Neural crest cell (in vitro differentiated cells): Measurements from ENCODE around the gene GALNTL6. TPM values are rescaled to one million over a fixed set of nuclear protein-coding genes. Genes with fewer than 3 reads are reported as not detected.

Experiments
- DNase-seq: peaks from one replicate; pipeline ENCODE4 v3.0.0; 2021; ENCODE audit warnings: low read depth, mixed read lengths, low spot score
- H3K27ac Mint-ChIP-seq: one replicate; pipeline ENCODE4 v1.8.0; 2021; ENCODE audit warnings: mild to moderate bottlenecking, mixed read lengths; ENCODE audit not compliant: unreplicated experiment
- H3K27me3 Mint-ChIP-seq: 2 replicates; pipeline ENCODE4 v1.8.0; 2021; ENCODE audit warnings: low read depth, mild to moderate bottlenecking, mixed read lengths
- H3K36me3 Mint-ChIP-seq: 2 replicates; pipeline ENCODE4 v1.8.0; 2021; ENCODE audit warnings: low read depth, mild to moderate bottlenecking, mixed read lengths
- H3K4me1 Mint-ChIP-seq: 2 replicates; pipeline ENCODE4 v1.8.0; 2021; ENCODE audit warnings: mixed read lengths
- H3K4me3 Mint-ChIP-seq: one replicate; pipeline ENCODE4 v1.8.0; 2021; ENCODE audit warnings: mild to moderate bottlenecking, mixed read lengths
- H3K9me3 Mint-ChIP-seq: 2 replicates; pipeline ENCODE4 v1.8.0; 2021; ENCODE audit warnings: mixed read lengths
- CTCF ChIP-seq: fragments of 200-600 bp; sonication (generic); conservative IDR thresholded peaks from 2 replicates; pipeline ENCODE4 v1.5.0; 2021; ENCODE audit warnings: antibody characterized with exemption, mild to moderate bottlenecking
- total RNA-seq: library from RNA; stranded (reverse); gene quantifications from 2 replicates; pipeline ENCODE4 v1.2.1, GENCODE V29; 2021

GALNTL6 gene
- total RNA-seq, 1 donor from 2014 or later: 0.07 TPM

- Mint-ChIP-seq H3K4me1 (peaks cover 4% of the 10 kb centered on the region), H3K27me3 (no peaks in the 10 kb centered on the region), H3K27ac (no peak overlapping the region), H3K9me3 (peaks cover 23% of the 10 kb centered on the region), H3K4me3 (no peak overlapping the region), H3K36me3 (peaks cover 8% of the 10 kb centered on the region)
- TF ChIP-seq CTCF: no peak
- no peak for DNase-seq
Measured at GRCh38 chr4:172707622-172708021, 894.4 kb downstream of the GALNTL6 start.

- Mint-ChIP-seq H3K4me1 (peaks cover 4% of the 10 kb centered on the region), H3K36me3 (peaks cover 8% of the 10 kb centered on the region), H3K4me3 (no peak overlapping the region), H3K27me3 (no peaks in the 10 kb centered on the region), H3K27ac (no peak overlapping the region), H3K9me3 (peaks cover 23% of the 10 kb centered on the region)
- no peak for TF ChIP-seq CTCF
- DNase-seq: no peak
Measured at GRCh38 chr4:172708184-172708583, 895.0 kb downstream of the GALNTL6 start.

GRCh38 chr4:172709376-172709775 lies 896.2 kb downstream of the GALNTL6 start:
- Mint-ChIP-seq H3K27me3 (no peaks in the 10 kb centered on the region), H3K4me3 (no peak overlapping the region), H3K36me3 (peaks cover 8% of the 10 kb centered on the region), H3K9me3 (peaks cover 21% of the 10 kb centered on the region), H3K27ac (no peak overlapping the region), H3K4me1 (peaks cover 4% of the 10 kb centered on the region)
- no peak for TF ChIP-seq CTCF
- DNase-seq: no peak

GRCh38 chr4:172716291-172716690 lies 903.1 kb downstream of the GALNTL6 start:
- no peak for TF ChIP-seq CTCF
- no peak overlapping the region for H3K27ac Mint-ChIP-seq
- H3K9me3 Mint-ChIP-seq: peaks cover 7% of the 10 kb centered on the region
- no peak for DNase-seq
- no peak overlapping the region for H3K4me3 Mint-ChIP-seq
- H3K27me3 Mint-ChIP-seq: no peaks in the 10 kb centered on the region
- H3K36me3 Mint-ChIP-seq: no peaks in the 10 kb centered on the region
- no peaks in the 10 kb centered on the region for H3K4me1 Mint-ChIP-seq

- TF ChIP-seq CTCF: no peak
- no peak for DNase-seq
- Mint-ChIP-seq H3K4me1 (no peaks in the 10 kb centered on the region), H3K4me3 (no peak overlapping the region), H3K27ac (no peak overlapping the region), H3K9me3 (peaks cover 4% of the 10 kb centered on the region), H3K36me3 (no peaks in the 10 kb centered on the region), H3K27me3 (no peaks in the 10 kb centered on the region)
Measured at GRCh38 chr4:172721659-172722058, 908.5 kb downstream of the GALNTL6 start.

GRCh38 chr4:172725581-172725980 lies 912.4 kb downstream of the GALNTL6 start:
- no peak overlapping the region for H3K4me3 Mint-ChIP-seq

More at GRCh38 chr4:172725581-172725980, 912.4 kb downstream of the GALNTL6 start:
- Mint-ChIP-seq H3K4me1 (no peaks in the 10 kb centered on the region), H3K27ac (no peak overlapping the region), H3K27me3 (no peaks in the 10 kb centered on the region), H3K9me3 (peaks cover 10% of the 10 kb centered on the region), H3K36me3 (peaks cover 1% of the 10 kb centered on the region)
- no peak for DNase-seq
- TF ChIP-seq CTCF: no peak
